Renal cortex interstitium (tissue), 11 donors: ENCODE results near the gene TBCCD1. TPM values are rescaled to one million over a fixed set of nuclear protein-coding genes. Genes with fewer than 3 reads are reported as not detected.

Source experiments
- DNase-seq, 11 donors: peaks; one replicate each; pipeline ENCODE4 v3.0.0-alpha.2; 2013; ENCODE audit warnings: low read depth in 9 of 11, low spot score in 4 of 11; ENCODE audit errors: extremely low read depth in 1 of 11
- polyA plus RNA-seq, 3 donors: library from polyadenylated mRNA; unstranded; fragments of 120-200 nt; gene quantifications; one replicate each; pipeline ENCODE4 v1.2.1, GENCODE V29; 2013; ENCODE audit not compliant: insufficient read length in 3 of 3

Gene TBCCD1
- polyA plus RNA-seq, 3 donors, result 18.9 to 23.5 (median 21.1) TPM

DNA sequence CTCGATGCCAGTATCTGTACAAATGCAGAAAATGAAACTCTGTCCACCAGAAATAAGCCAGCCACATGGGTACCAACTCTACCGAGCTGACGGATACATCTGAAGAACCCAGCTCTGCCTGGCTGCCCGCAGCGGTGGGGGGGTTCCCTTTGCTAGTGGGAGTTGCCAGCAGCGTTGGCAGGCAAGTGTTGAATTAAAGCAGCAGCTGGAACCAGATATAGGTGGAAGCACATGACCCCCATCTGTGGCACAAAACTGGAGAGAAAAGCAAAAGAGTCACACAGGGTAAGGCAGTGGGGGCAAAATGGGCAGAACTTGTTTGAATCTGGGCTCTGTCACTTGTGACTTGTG, 40.9 kb downstream of the TBCCD1 start:
- peak in 4 of 11 donors; percentile 12 to 55 (median 37) for DNase-seq

DNA sequence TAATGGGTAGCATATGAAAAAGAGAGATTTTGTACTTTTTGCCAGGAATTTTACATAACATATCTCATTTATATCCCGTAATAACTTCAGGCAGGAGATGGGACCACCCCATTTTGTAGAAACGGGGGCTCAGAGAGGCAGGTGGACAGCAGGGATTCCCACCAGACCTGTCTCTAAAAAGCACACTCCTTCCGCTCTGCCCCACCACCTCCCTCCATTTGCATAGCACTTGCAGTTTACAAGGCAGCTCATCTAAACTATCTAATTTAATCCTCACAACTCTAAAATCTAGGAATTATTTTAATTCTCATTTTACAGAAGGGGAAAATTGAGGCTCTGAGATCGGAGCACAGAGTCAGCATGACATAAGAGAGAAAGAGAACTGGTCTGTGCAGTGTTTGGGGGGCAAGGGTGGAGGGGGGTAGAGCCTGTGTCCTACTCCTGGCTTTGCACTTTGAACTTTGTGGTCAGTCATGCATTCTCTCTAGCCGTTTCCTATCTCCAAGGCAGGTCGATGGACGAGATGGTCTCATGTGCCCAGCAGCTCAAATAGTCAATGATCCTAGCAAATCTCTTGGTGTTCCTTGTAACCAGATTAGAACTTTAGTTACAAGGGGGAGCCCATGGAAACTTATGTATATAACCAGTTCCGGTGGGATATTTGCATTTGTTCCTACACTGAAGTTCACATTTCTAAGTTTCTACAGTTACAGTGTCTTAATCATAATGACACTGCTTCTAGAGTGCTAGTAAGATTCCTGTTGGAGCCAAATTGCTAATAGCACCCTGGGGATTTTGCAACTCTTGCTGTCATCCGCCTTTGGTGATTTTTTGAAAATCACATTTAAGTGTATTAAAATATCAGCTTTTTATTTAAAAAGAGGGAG, 41.5 kb downstream of the TBCCD1 start:
- no peak for DNase-seq

DNA sequence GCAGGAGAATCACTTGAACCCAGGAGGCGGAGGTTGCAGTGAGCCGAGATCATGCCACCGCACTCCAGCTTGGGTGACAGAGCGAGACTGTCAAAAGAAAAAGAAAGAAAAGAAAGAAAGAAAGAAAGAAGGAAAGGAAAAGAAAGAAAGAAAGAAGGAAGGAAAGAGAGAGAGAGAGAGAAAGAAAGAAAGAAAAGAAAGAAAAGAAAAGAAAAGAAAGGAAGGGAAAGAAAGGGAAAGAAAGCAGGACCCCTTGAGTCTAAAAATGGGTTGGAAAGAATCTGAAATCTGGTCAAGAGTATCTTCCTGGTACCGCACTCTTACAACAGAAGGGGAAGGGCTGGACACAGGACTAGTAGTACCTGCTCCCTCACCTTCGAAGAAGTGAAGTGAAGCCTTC, 42.5 kb downstream of the TBCCD1 start:
- no peak for DNase-seq

GRCh38 chr3:186523434-186523833, 43.7 kb downstream of the TBCCD1 start:
- no peak for DNase-seq

GRCh38 chr3:186523022-186523421, 44.1 kb downstream of the TBCCD1 start:
- no peak for DNase-seq

DNA sequence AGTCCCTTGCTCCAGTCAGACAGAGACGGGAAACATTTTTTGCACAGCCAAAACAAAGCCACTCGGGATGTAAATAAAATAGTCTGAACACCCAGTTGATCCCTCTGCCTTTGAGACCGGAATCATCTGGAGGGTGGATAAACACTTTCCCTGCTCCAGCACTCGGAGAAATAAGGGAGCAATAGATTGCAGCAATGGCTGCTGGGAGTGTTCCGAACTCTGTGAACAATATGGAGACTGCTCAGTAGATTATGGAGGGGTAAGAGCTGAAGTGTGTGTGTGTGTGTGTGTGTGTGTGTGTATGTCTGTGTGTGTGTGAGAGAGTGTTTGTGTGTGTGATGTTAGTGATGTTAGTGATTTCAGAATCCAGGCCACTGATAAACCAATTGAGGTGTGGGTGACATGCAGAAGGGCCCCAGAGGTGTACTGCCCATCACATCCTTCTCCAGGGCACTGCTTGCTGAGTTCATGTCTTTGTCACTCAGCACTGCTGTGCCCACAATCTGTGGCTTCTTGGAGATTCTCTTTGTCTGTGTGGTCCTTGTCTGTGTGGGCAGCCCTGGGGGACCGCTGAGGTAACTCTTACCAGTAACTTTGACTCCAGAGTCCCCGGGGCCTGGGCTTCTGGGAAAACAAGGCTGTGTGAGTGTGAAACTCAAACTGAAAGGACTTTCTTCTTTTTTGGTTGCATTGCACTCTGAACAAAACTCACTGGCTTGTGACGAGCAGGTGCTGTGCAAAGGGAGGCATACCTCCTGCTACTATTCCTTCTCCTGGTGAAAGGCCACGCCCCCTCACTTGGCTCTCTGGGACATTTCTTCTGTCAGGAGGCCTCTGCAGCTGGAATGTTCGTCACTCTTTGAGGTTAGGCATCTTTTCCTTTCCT, 45.9 kb downstream of the TBCCD1 start:
- DNase-seq, result peak in 2 of 11 donors; percentile 10 to 54

DNA sequence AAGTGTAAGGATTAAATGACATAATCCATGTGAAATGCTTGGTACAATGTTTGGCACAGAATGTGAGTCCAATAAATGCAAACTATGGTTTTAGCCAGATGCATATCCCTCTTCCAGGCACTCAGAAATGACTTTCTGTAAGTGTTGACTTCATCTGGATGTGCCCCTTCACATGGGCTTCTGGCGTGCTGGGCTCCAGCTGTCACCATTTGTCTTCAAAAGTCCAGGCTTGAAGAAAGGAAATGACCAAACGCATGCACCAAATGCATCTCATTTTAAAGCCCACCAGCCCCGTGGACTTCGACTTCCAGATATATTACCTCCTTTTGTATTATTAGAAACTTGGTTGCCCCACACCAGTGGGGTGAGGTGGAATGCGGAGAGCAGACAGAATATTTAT, 46.7 kb downstream of the TBCCD1 start:
- no peak for DNase-seq

DNA sequence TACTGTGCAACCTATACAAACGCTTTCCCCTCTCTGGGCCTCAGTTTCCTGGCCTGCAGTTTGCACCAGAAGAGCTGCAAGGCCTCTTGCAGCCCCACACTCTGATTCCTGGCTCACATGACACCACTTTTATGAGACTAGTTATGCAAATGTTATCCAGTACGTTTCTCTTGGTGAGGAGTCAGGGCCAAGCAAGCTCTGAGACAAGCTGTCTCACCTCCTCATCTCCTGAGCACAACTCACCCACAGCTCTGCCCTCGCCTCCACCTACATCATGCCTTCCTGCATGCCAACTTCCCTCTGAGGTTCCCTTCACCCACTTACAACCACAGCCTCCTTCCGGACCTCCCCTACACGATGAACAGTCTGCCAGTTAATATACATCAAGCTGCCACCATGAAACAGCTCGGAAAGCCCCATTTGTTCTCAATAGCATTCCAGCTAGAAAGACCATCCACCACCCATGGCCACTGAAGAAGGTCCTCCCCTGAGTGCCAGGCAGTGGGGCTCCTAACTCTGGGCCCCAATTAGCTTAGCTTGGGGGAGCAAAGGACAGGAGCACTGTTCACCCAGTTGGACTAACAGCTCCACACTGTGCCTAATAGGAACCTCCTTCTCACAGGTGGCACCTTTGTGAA, 48.0 kb downstream of the TBCCD1 start:
- DNase-seq, result no peak

DNA sequence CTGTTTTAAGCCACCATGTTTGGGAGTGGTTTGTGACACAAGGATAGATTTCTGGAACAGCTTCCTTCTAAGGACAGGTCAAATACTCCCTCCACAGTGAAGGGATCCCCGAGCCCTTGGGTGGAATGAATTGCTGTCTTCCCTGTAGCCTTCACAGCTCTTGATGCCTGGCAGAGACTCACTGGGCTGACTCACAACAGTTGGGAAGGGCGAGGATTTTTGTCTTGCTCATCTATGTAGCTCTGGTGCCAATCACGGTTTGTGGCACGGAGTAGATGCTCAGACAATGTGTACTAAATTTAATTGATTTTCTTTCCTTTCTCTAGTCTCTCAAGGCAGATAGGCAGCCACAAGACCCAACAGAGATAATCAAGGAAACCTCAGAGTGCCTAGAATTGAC, 49.9 kb downstream of the TBCCD1 start:
- no peak for DNase-seq

DNA sequence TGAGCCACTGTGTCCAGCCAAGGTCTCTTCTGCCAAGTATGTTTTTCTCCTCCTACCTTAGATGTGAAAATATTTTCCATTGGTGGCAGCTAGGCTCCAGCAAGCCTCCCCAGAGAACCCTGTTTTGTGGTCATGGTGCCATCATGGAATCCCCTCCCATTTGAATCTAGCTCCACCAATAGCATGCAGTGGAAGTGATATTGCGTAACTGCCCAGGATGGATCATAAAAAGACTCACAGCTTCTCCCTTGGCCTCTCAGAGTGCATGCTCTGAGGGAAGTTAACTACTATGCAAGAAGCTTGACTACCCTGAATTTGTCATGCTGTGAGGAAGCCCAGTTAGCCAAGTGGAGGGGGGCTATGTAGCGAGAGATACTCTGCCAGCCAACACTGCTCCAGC, 50.5 kb downstream of the TBCCD1 start:
- no peak for DNase-seq

GRCh38 chr3:186515125-186515524, 52.0 kb downstream of the TBCCD1 start:
- DNase-seq, result no peak

- no peak for DNase-seq
These were observed 52.7 kb downstream of the TBCCD1 start for GRCh38 chr3:186514296-186515002.

DNA sequence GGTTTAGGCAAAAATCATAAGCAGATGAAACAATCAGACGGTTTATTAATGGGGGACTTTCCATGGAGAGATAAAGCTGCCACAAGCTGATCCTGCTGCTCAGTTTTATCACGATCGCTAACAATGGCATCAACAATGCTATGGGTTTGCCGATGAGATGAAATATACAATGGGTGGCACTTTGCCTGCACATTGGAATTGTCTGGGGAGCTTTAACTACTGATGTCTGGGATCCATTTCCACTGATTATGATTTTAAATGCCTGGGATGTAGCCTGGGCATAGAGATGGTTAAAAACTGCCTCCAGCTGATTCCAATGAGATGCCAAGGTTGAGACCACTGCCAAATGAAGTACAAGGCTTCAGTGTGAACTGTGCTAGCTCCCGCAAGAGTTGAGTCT, 53.8 kb downstream of the TBCCD1 start:
- DNase-seq, result no peak

- DNase-seq, result no peak
These were observed 54.4 kb downstream of the TBCCD1 start for GRCh38 chr3:186512570-186513302.

DNA sequence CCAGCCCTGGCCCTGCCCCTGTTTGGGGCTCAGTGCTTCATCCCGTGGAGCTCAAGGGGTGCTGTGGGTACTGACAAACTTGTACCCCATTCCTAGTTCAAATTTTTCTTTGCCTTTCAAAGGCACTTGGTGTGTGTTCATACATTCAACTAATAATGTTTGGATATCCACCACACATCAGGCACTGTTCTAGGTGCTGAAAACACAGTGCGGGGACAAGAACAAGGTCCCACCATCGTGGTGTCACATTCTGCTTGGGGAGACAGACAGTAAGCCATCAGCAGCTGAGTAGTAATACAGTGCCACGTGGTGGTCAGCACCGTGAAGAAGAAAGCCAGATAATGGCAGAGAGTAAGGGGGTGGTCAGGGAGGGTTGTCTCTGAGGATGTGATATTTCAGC, 55.4 kb downstream of the TBCCD1 start:
- no peak for DNase-seq

- no peak for DNase-seq
These were observed 55.9 kb downstream of the TBCCD1 start for GRCh38 chr3:186511245-186511644.

- no peak for DNase-seq
These were observed 56.6 kb downstream of the TBCCD1 start for GRCh38 chr3:186510374-186511079.

GRCh38 chr3:186509423-186509822, 57.7 kb downstream of the TBCCD1 start:
- DNase-seq, result no peak
